ENCODE results near the gene KLHL40. TPM values are rescaled to one million over a fixed set of nuclear protein-coding genes. Genes with fewer than 3 reads are reported as not detected.

KLHL40 gene
- total RNA-seq, 2 experiments from 2014 or later = not detected

DNA sequence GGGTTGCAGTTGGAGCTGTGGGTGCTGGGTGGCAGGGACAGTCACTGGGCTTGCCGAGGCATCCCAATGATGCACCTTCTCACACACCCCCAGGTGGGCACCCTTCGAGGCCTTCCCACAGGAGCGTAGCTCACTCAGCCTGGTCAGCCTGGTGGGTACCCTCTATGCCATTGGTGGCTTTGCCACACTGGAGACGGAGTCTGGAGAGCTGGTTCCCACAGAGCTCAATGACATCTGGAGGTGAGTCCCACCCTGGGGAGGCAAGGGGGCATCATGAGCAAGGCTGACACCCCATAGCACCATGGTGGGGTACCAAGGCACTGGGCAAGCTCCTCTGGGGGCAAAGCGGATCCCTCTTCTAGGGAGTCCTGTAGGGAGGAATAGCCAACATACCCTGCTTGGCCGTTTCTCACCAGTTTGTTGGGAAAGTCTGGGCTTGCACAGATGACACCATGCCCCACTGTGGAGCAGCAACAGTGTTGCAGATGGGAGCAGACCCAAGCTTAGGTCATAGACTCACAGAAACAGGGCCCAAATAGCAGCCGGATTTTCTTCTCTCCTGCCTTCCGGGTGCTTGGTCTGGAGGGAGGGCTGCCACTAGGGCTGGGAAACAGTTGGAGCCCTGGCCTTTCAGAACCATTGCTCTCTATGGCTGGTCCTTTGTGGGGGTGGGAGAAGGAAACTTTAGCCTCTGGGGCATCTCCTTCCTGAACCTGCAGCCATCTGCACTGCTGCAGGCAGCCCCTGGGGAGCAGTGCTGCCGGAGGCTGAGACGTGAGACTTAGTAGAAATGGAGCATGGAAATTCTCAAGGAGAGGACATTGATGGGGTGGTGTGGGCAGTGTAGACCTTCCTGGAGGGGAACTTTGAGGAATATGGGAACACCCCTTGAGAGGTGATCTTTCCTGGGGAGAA, 5.7 kb downstream of the KLHL40 start:
- Mint-ChIP-seq H3K4me1 (ENCODE audit: low read depth) (no peaks in the 10 kb centered on the region), H3K36me3 (ENCODE audit: low read depth) (no peaks in the 10 kb centered on the region), H3K27ac (no peak overlapping the region), H3K27me3 (ENCODE audit: low read depth) (peaks cover 9% of the 10 kb centered on the region), H3K4me3 (no peak overlapping the region), H3K9me3 (no peaks in the 10 kb centered on the region)
- DNase-seq = no peak
- intact Hi-C loops (cut with micrococcal nuclease) = no loop called here
- CTCF ChIA-PET = interaction anchor here (0.6 kb wide), 1 partner anchor 27 kb away, joined by 3 read pairs; no protein-coding TSS in a partner anchor

- DNase-seq = no peak
- Mint-ChIP-seq H3K36me3 (ENCODE audit: low read depth) (no peaks in the 10 kb centered on the region), H3K4me3 (no peak overlapping the region), H3K27me3 (ENCODE audit: low read depth) (no peaks in the 10 kb centered on the region), H3K27ac (no peak overlapping the region), H3K4me1 (ENCODE audit: low read depth) (no peaks in the 10 kb centered on the region), H3K9me3 (no peaks in the 10 kb centered on the region)
- intact Hi-C loops (cut with micrococcal nuclease) = no loop called here
- CTCF ChIA-PET = no interaction called here
These were observed 6.7 kb downstream of the KLHL40 start for GRCh38 chr3:42691816-42692666.

GRCh38 chr3:42692667-42693529, 7.6 kb downstream of the KLHL40 start:
- Mint-ChIP-seq H3K9me3 (no peaks in the 10 kb centered on the region), H3K27ac (no peak overlapping the region), H3K36me3 (ENCODE audit: low read depth) (no peaks in the 10 kb centered on the region), H3K4me1 (ENCODE audit: low read depth) (no peaks in the 10 kb centered on the region), H3K27me3 (ENCODE audit: low read depth) (no peaks in the 10 kb centered on the region), H3K4me3 (no peak overlapping the region)
- intact Hi-C loops (cut with micrococcal nuclease) = no loop called here
- CTCF ChIA-PET = no interaction called here
- no peak for DNase-seq

DNA sequence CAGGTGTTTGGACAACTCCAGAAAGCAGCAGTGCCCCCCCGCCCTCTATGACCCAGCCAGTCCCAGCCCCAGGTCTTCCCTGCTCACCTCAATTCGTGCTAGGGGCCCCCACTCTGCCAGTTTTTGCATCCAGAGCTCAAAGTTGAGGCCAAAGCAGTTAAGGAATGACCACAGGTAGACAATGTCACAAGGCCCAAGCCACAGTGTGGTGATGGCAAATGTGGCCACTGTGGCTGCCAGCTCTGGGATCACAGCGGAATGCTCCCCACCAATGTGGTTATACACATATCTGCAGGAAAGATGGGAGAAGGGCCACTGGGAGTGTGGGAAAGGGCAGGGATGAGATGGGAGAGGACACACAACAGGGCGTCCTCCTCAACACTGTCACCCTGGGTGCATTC, 8.2 kb downstream of the KLHL40 start:
- H3K27ac Mint-ChIP-seq = no peak overlapping the region
- CTCF ChIA-PET = interaction anchor here (0.6 kb wide), 1 partner anchor 600 kb away, joined by 6 read pairs; no protein-coding TSS in a partner anchor
- DNase-seq = no peak

GRCh38 chr3:42694366-42694765, 9.0 kb downstream of the KLHL40 start:
- no peak overlapping the region for H3K4me3 Mint-ChIP-seq
- no peaks in the 10 kb centered on the region for H3K4me1 Mint-ChIP-seq (ENCODE audit: low read depth)
- no peaks in the 10 kb centered on the region for H3K36me3 Mint-ChIP-seq (ENCODE audit: low read depth)
- H3K27ac Mint-ChIP-seq = no peak overlapping the region
- no peaks in the 10 kb centered on the region for H3K9me3 Mint-ChIP-seq
- H3K27me3 Mint-ChIP-seq (ENCODE audit: low read depth) = no peaks in the 10 kb centered on the region
- DNase-seq = no peak
- CTCF ChIA-PET = interaction anchor here (0.6 kb wide), 1 partner anchor 601 kb away, joined by 6 read pairs; no protein-coding TSS in a partner anchor
- intact Hi-C loops (cut with micrococcal nuclease) = no loop called here

More for the DNA sequence above, 8.2 kb downstream of the KLHL40 start:
- no peaks in the 10 kb centered on the region for H3K4me1 Mint-ChIP-seq (ENCODE audit: low read depth)
- no peaks in the 10 kb centered on the region for H3K9me3 Mint-ChIP-seq
- intact Hi-C loops (cut with micrococcal nuclease) = no loop called here
- no peaks in the 10 kb centered on the region for H3K27me3 Mint-ChIP-seq (ENCODE audit: low read depth)
- H3K4me3 Mint-ChIP-seq = no peak overlapping the region
- H3K36me3 Mint-ChIP-seq (ENCODE audit: low read depth) = no peaks in the 10 kb centered on the region

GRCh38 chr3:42696356-42697288, 11.3 kb downstream of the KLHL40 start:
- CTCF ChIA-PET = interaction anchor here (0.6 kb wide), 1 partner anchor 87 kb away, joined by 4 read pairs; no protein-coding TSS in a partner anchor
- Mint-ChIP-seq H3K27me3 (ENCODE audit: low read depth) (no peaks in the 10 kb centered on the region), H3K36me3 (ENCODE audit: low read depth) (no peaks in the 10 kb centered on the region), H3K4me1 (ENCODE audit: low read depth) (no peaks in the 10 kb centered on the region), H3K27ac (no peak overlapping the region), H3K9me3 (no peaks in the 10 kb centered on the region), H3K4me3 (no peak overlapping the region)
- no peak for DNase-seq
- intact Hi-C loops (cut with micrococcal nuclease) = no loop called here

DNA sequence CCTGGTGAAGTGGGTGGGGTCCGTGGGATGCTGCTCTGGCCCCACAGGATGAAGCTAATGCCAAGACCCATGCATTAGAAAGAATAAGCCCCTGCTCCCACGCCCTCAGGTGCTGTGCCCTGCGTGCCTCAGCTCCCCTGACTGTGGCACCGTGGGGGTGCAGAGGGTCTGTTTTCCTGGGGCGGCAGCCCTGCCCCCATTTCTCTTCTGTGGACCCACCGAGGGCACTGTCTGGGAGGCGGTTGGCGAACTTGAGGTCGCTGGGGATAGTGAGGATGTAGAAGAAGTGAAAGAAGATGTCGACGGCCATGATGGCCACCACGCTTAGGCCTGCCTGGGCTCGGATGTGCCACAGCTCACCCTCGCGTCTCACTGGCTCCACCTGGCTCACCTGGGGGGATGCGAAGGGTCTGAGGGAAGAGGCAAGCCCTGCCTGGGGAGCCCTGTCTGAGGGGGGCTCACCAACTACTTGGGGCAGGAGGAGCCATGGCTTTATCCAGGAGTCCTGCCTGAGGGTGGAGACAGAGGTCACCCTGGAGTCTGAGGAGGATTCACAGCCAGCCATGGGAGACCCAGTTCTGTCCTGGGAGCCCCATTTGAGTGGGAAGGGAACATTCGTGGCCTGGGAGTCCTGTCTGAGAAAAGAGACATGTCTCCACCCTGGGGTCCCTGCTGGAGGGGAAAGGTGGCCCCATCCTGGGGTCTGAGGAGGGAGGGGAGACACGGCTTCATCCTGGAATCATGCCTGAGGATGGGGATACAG, 12.1 kb downstream of the KLHL40 start:
- H3K36me3 Mint-ChIP-seq (ENCODE audit: low read depth) = no peaks in the 10 kb centered on the region
- intact Hi-C loops (cut with micrococcal nuclease) = no loop called here
- no peaks in the 10 kb centered on the region for H3K9me3 Mint-ChIP-seq
- H3K4me1 Mint-ChIP-seq (ENCODE audit: low read depth) = no peaks in the 10 kb centered on the region
- no peak for DNase-seq
- no peak overlapping the region for H3K27ac Mint-ChIP-seq
- no peak overlapping the region for H3K4me3 Mint-ChIP-seq
- no peaks in the 10 kb centered on the region for H3K27me3 Mint-ChIP-seq (ENCODE audit: low read depth)
- CTCF ChIA-PET = no interaction called here

DNA sequence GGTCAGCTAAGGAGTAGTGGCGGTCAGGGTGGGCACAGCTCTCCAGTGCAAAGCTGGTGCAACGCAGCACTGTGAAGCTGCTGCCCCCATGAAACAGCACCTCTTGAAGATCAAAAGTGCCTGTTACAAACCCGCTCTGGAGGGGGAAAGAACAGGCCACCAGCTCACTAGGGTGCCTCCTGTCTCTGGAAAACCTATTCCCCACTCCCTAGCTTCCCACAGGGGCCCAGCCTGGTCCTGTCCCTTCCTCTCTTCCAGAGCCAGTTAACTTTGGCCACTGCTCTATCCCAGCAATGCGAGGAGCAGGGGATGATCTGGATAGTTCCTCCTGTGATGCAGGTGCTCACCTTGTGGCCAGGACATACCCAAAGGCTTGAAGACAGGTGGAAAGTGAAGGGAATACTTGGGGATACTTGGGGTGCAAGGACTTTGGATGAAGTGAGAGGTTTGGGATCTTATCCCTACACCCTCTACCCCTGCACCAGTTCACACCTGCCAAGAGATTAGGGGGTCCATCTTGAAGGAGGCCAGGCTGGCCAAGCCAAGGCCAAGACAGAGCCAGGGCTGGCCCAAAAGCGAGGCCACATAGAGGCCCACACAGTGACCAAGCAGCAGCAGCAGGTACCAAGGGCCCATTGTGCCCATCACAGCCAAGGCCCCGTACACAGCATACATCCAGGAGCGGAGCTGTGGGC, 13.0 kb downstream of the KLHL40 start:
- CTCF ChIA-PET = no interaction called here
- no peak for DNase-seq
- intact Hi-C loops (cut with micrococcal nuclease) = no loop called here
- Mint-ChIP-seq H3K36me3 (ENCODE audit: low read depth) (no peaks in the 10 kb centered on the region), H3K27ac (no peak overlapping the region), H3K9me3 (no peaks in the 10 kb centered on the region), H3K4me3 (no peak overlapping the region), H3K27me3 (ENCODE audit: low read depth) (no peaks in the 10 kb centered on the region), H3K4me1 (ENCODE audit: low read depth) (no peaks in the 10 kb centered on the region)

- Mint-ChIP-seq H3K27me3 (ENCODE audit: low read depth) (no peaks in the 10 kb centered on the region), H3K36me3 (ENCODE audit: low read depth) (no peaks in the 10 kb centered on the region), H3K4me1 (ENCODE audit: low read depth) (no peaks in the 10 kb centered on the region), H3K27ac (no peak overlapping the region), H3K4me3 (no peak overlapping the region), H3K9me3 (no peaks in the 10 kb centered on the region)
- no peak for DNase-seq
- CTCF ChIA-PET = no interaction called here
- intact Hi-C loops (cut with micrococcal nuclease) = no loop called here
These were observed 13.5 kb downstream of the KLHL40 start for GRCh38 chr3:42698911-42699230.

GRCh38 chr3:42699511-42699971, 14.2 kb downstream of the KLHL40 start:
- no peaks in the 10 kb centered on the region for H3K36me3 Mint-ChIP-seq (ENCODE audit: low read depth)
- CTCF ChIA-PET = no interaction called here
- H3K27me3 Mint-ChIP-seq (ENCODE audit: low read depth) = no peaks in the 10 kb centered on the region
- no peak for DNase-seq
- no peaks in the 10 kb centered on the region for H3K9me3 Mint-ChIP-seq
- H3K4me3 Mint-ChIP-seq = no peak overlapping the region
- intact Hi-C loops (cut with micrococcal nuclease) = no loop called here
- H3K27ac Mint-ChIP-seq = no peak overlapping the region
- no peaks in the 10 kb centered on the region for H3K4me1 Mint-ChIP-seq (ENCODE audit: low read depth)
